Embryonic facial prominence (tissue), 1 donor: ENCODE data around the gene CRTAP.
"Not testable (repeated sequence)": the region's sequence is repeated elsewhere in the genome, so short reads cannot be mapped to it uniquely, and the experiment has no call there.

Experiments used
- DNase-seq: peaks from one replicate; pipeline ENCODE4 v3.0.0-alpha.2; 2016; ENCODE audit errors: extremely low spot score

CRTAP gene

GRCh38 chr3:33139996-33140395 is 26.2 kb downstream of the CRTAP start:
- DNase-seq: no peak

DNA sequence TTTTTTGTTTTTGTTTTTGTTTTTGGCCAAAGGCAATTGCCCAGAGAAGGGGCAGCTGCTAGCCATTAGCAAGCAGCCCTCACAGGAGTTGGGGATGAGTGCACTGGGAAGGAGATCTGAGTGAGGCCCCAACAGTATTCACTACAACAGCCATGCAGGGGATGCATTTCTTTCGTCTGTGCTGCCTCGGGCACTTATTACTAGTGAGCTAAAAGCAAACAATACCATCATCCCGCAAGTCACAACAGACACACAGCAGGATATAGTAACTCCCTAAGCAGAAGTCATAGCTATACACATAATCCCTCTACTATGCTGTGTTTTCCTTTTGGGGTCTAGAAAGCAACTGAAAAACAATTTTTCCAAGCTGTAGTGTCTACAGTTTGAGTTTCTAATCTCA is 27.2 kb downstream of the CRTAP start:
- no peak for DNase-seq

DNA sequence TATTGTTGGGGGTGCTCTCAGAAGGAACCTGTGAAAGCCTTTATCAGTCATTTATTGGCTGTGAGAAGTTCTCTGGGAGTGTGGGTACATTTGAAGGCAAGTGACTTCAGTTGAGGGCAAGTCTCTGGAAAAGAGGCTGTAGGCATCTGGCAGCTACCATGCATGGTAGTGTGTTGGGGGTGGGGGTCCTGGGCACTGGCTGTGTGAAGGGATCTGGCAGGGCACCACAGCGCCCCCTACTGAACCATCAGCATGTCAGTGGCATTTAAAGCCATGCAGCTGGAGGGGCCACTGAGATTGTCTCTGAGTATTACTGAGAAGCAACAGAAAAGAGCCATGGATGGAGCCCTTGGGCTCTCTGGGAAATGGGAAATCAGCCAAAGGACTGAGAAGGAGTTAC is 30.6 kb downstream of the CRTAP start:
- no peak for DNase-seq

GRCh38 chr3:33145221-33145900 is 31.5 kb downstream of the CRTAP start:
- DNase-seq: no peak

DNA sequence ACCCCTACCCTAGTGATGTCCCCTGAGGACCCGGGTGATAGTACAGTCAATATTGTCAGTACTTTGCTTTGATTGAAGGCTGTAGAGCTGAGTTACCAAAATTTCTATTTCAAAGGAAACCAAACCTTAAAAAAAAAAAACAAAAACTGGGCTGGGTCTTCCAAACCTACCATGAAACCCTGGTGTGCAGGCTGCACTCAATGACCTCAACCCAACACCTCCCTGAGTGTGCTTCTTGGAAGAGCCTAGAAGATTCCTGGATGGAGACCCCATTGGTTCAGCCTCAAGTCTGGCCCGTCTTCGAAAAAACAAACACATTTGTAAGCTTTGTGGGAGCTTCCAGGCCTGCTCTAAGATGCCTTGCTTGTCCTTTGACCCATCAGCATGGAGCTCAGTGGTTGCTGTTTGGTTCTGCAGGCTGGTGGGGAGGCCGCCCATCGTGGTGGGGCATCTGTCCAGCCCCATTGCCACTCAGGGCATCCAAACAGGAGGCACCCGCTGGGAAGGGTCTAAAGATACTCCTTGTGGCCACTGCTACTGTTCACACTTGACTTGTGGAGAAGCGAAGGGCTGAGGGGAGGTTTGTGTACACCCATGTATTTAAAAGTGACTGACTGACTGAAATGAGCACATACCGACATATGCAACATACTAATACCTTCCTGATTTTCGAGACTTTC is 32.2 kb downstream of the CRTAP start:
- DNase-seq: no peak

DNA sequence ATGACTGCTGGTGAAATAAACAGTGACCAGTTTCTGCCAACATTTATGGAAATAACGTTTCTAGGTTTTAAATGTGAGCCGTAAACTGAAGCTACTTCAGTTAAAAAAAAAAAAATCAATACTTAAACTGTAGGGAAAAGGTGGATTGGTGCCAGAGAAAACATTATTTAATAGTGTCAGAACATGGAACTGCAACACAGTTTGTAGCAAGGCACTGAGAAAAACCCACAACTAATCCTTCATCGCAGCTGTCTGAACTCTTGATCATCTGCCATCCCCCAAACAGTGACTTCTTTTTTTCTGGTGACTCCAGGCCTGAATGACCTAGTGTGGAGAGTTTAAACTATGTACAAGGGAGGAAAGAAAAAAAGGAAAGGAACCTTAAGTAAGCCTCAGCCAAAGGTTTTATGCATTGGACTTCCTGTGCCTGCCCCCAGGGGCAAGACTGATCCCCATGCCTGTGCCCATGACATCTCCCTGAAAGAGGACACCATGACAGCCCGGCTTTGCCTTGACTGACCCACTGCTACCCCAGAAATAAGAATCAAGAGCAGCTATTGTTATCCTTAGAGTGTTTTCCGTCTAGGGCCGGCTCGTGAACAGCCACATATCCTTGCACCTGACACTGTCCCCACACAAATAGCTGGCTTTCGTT is 33.1 kb downstream of the CRTAP start:
- peak; percentile 28 for DNase-seq

DNA sequence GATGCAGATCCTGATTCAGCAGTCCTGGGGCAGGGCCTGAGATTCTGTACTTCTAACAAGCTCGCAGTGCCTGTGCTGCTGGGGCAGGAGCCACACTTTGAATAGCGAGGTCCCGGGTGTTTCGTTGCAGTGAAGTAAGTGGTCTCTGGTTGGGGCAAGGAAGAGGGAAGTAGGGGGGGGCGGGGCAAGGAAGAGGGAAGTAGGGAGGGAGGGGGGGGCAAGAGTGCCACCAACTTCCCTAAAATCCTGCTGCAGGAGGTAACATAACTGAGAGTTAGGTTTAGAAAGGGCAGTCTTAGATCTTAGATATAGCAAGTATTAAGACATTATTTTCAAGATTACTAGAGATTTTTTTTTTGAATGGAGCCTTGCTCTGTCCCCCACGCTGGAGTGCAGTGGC is 35.5 kb downstream of the CRTAP start:
- DNase-seq: no peak

DNA sequence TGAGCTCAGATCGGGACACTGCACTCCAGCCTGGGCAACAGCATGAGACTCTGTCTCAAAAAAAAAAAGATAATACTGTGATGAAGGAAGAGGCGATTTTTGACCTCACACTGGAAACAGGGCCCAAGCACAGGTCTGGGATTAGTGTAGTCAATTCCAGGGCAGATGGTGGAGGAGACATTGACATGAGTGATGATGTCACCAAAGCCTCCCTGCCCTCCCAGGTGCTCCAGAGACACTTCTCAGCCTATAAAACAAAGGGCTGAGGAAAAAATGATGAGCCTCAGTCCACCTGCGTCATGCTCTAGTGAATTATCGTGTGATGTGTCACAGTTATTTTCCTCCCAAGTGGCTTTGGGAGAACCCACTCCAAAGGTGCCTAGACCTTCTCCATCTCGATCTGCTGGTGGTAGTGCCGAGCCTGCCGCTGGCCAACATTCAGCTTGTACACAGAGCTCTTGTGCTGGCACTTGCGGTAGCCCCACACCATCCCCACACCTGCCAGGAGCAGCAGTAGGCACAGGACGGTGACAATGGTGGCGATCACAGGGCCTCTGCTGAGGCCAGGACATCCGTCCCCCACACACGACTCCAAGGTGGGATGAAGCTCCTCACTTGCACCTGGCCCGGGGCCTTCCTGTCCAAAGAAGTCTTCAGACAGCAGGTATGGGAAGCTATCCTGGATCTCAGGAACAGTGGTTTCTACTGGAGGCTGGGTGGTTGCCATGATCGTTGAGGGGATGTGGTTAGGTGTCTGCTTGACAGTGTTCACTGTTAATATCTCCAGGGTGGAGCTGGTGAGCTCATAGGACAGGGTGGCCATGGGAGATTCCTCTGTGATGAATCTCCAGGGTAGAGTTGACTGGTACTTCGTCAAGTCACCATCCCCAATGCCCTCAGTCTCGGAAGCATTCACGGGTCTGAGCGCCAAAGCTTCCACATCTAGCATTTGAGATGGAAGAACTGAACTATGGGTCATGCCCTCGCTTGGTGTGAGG is 38.8 kb downstream of the CRTAP start:
- no peak for DNase-seq

- DNase-seq: no peak
These were observed 40.0 kb downstream of the CRTAP start for GRCh38 chr3:33153782-33154181.

DNA sequence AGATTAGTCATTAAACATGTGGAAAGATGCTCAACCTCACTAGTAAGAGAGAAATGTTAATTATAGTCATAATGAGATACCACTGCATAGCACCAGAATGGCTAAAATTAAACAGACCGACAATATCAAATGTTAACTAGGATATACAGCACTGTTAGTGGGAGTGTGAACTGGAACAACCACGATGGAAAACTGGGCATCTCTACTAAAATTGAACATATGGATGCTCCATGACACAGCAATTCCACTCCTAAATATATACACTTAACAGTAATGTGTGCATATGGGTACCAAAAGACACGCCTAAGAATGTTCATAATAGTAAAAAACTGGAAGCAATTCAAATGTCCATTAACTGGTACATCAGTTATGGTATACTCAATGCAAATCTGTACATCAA is 41.5 kb downstream of the CRTAP start:
- DNase-seq: no peak

DNA sequence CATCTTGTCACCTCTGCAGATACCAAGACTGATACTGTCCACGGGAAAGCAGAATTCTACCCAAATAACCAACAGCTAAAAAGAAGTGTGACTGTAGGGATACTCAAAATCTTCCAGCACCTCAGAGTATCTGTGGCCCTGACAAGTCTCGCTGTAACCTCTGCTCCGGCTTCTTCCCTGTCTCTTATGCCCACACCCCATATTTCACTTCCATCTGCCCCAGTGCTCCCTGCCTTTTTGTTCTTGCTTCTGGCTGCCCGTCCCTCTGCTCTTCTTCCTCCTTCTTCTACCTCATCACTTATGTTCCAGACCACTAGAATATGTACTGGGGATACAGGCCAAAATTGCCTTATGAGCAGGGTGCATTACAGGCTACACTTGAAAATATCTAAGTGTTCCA is 45.4 kb downstream of the CRTAP start:
- DNase-seq: no peak

- no peak for DNase-seq
These were observed 46.2 kb downstream of the CRTAP start for GRCh38 chr3:33159981-33160380.

GRCh38 chr3:33162621-33163020 is 48.8 kb downstream of the CRTAP start:
- DNase-seq: not testable (repeated sequence)

GRCh38 chr3:33165372-33165771 is 51.6 kb downstream of the CRTAP start:
- no peak for DNase-seq

DNA sequence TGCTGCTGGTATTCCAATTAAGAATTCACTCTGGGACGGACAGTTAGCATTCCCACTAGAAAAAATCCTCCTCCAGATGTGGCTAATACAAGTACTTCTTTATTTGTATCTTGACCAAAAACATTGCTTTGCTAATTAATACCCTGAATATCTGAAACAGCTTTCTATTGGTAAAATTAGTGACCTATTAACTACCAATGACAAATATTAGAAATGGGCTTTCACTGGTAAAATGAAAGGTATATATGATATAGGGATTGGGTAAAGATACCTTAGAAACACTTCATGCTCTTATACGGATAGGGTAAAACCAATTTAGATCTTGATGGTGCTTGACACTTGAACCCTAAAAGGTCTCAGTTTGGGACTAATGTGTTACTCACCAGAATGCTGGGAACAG is 52.3 kb downstream of the CRTAP start:
- no peak for DNase-seq

DNA sequence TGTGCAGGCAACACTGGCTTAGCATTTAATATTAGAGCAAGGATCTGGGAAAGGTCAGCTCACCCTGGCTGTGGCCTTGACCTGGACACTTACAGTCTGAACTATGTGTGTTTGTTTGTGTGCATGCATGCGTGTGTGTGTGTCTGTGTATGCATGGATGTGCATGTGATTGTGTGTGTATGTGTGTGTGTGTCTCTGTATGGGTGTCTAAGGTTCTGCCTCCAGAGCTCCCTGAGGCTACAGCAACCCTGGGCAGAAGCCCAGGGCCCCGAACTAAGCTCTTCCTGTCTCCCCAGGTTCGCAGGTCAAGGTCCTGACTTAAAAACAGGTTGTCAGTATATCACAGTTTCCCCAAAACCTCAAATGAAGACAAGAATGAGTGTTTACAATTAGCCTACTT is 53.5 kb downstream of the CRTAP start:
- no peak for DNase-seq

- DNase-seq: no peak
These were observed 54.0 kb downstream of the CRTAP start for GRCh38 chr3:33167716-33168336.

DNA sequence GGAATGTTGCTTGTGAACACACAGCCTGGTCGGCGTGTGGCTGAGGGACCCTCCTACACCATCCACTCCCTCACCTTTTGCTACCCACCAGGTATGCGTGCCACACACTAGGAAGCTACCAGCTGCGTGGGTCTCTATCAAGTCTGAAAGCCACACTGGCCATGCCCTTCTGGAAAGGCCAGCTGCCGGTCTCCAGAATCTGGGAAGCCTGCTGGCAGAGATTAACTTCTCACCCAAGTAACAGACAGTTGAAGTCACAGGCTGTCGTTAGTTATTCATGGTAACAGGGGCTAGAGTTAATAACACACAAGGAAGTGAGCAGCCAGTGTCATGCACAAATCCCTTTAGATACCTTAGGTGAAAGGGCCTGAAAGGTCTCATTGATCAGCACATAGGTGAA is 56.7 kb downstream of the CRTAP start:
- DNase-seq: no peak

DNA sequence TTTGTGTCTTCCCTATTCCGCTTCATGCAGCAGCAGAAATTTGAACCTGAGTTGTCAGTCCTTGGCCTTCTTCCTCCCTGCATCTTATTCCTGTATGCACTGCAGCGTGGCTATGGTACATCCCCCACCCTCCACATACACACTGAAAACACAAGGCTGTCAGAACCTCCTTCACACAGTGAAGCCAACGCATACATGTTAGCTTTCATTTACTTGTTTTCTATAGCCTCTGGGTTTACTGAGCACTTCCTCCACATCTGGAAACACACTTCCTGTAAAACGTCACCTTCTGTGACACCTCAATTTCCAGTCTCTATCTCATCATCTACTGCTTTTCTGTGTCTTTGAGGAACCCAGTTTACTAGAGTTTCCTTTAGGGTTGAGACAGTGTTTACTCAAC is 57.8 kb downstream of the CRTAP start:
- DNase-seq: no peak

- no peak for DNase-seq
These were observed 59.3 kb downstream of the CRTAP start for GRCh38 chr3:33173103-33173502.

GRCh38 chr3:33173672-33174071 is 59.9 kb downstream of the CRTAP start:
- no peak for DNase-seq

GRCh38 chr3:33174095-33174494 is 60.3 kb downstream of the CRTAP start:
- no peak for DNase-seq
